NCI-H146 (cell line): Measurements from ENCODE around the gene OR2AT4.
"Not testable (repeated sequence)": the region's sequence is repeated elsewhere in the genome, so short reads cannot be mapped to it uniquely, and the experiment has no call there.

Experiments used
- DNase-seq: peaks from one replicate; lab custom pipeline; 2025; lab: John Stamatoyannopoulos, UW

Gene OR2AT4

GRCh38 chr11:75068559-75068958 lies 28.1 kb downstream of the OR2AT4 start:
- DNase-seq, result no peak

GRCh38 chr11:75066061-75066460 lies 30.6 kb downstream of the OR2AT4 start:
- no peak for DNase-seq

DNA sequence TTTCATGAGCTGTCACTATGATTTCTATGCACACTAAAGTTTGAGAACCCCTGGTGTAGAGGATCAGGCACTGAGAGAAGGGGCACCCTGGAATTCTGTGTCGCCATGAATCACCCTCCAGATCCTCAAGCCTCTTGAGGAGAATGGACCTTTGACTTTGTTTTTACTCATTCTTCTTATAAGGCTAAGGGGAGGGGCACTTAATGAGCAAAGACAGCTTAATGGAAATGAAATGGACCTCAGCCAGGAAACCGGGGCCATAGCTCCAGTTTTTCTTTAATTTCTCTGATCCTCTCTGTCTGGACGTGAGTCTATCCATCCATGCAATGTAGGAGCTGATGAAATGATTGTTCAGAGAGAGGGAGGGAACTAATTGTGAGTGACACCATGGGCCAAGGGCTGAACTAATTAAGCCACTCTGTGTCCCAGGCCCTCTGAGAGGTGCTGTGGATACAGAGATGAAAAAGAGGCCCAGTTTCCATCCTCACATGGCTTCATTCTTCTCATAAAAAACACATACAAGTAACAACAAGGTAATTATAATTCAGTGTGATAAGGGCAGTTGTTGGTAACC lies 32.8 kb downstream of the OR2AT4 start:
- DNase-seq, result no peak

DNA sequence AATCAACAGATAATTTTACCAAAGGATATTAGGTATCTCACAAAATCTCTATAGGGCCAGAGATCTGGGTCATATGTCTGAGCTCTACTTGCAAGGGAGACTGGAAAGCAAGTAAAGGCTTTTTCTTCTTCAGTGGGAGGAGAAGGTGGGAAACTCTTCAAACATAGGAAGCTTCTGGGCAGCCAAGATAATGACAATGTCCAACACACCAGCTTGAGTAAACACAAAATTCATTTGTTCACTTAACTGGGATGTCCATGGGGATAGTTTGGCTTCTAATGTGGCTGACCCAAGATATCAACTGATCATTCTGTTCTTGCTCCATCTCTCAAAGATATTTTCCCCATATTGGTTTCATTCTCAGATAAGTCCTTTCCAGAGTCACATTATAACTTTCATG lies 37.4 kb downstream of the OR2AT4 start:
- DNase-seq, result no peak

- DNase-seq, result no peak
Measured at GRCh38 chr11:75056814-75057213, 39.9 kb downstream of the OR2AT4 start.

- DNase-seq, result no peak
Measured at GRCh38 chr11:75055511-75055910, 41.2 kb downstream of the OR2AT4 start.

GRCh38 chr11:75052457-75052856 lies 44.2 kb downstream of the OR2AT4 start:
- DNase-seq, result no peak

- no peak for DNase-seq
Measured at GRCh38 chr11:75051043-75051442, 45.6 kb downstream of the OR2AT4 start.

GRCh38 chr11:75050516-75050915 lies 46.2 kb downstream of the OR2AT4 start:
- DNase-seq, result no peak

GRCh38 chr11:75049501-75050266 lies 47.0 kb downstream of the OR2AT4 start:
- not testable (repeated sequence) for DNase-seq

DNA sequence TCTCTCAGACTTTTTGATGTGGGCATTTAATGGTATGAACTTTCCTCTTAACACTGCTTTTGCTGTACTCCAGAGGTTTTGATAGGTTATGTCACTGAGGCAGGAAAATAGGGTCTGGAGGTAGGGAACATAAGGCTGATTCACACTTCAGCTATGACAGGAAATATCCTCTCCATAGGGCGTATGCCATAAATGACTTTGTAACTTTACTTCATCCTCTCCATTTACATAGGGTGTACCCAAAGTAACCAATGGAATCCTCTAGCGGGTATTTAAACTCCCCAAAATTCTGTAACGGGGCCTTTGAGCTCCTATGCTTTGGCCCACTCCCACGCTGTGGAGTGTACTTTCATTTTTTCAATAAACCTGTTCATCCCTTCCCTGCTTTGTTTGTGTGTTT lies 49.5 kb downstream of the OR2AT4 start:
- no peak for DNase-seq

DNA sequence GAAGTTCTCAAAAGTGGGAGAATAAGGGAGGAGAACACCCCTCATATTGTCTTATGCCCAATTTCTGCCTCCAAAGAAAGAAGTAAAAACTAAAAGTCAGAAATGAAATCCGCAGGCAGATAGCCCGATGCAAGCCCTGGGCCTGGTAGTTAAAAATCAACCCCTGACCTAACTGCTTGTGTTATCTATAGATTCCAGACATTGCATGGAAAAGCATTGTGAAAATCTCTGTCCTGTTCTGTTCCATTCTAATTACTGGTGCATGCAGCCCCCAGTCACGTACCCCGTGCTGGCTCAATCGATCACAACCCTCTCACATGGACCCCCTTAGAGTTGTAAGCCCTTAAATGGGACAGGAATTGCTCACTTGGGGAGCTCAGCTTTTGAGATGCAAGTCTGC lies 50.0 kb downstream of the OR2AT4 start:
- not testable (repeated sequence) for DNase-seq

GRCh38 chr11:75044381-75045170 lies 52.1 kb downstream of the OR2AT4 start:
- not testable (repeated sequence) for DNase-seq

DNA sequence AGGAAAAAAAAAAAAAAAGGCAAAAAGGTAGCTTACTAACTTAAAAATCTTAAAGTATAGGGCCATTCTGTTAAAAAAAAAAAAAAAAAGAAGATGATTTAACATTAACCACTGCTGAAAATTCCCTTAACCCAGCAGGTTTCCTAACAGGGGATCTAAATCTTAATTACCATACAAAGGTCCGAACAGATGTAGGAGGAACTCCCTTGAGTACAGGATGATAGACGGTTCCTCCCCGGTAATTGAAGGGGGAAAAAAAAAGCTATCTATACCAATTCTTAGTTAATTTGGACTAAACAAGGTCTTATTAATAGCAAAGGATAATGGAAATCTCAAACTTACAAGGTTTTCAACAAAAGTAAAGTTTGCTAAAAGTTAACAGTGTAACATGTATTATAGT lies 54.9 kb downstream of the OR2AT4 start:
- not testable (repeated sequence) for DNase-seq

GRCh38 chr11:75041263-75041662 lies 55.4 kb downstream of the OR2AT4 start:
- no peak for DNase-seq

DNA sequence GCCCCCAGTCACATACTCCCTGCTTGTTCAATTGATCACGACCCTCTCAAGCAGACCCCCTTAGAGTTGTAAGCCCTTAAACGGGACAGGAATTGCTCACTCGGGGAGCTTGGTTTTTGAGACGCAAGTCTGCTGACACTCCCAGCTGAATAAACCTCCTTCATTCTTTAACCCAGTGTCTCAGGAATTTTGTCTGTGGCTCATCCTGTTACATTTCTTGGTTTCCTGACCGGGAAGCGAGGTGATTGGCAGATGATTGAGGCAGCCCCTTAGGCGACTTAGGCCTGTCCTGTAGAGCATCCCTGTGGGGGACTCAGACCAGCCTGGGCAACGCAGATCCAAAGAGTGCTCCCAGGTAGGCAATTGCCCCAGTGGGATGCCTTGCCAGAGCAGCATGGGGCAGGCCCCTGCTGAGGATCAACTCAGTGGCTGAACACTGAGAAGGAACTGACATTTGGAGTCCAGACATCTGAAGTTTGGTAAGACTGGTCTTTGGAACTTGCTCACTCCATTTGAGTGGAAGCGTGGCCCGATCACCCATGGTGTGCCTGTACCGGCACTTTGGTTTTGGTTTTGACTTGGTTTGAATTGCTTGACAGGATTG lies 56.4 kb downstream of the OR2AT4 start:
- no peak for DNase-seq

GRCh38 chr11:75035911-75036565 lies 60.6 kb downstream of the OR2AT4 start:
- DNase-seq, result peak; percentile 12

DNA sequence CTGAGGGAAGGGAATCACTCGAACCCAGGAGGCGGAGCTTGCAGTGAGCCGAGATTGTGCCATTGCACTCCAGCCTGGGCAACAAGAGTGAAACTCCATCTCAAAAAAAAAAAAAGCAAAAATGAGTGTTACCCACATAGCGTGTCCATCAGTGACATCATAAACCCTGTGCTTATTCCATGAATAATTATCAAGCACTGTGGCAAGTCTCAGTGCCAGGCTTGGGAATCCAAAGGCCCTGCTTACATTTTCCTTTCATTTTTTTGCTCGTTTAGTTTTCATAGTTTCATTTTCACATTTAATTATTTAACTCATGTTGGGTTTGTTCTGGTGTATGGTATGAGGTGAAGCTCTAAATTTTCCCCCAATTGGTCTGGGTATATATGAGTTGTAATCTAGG lies 61.4 kb downstream of the OR2AT4 start:
- no peak for DNase-seq

DNA sequence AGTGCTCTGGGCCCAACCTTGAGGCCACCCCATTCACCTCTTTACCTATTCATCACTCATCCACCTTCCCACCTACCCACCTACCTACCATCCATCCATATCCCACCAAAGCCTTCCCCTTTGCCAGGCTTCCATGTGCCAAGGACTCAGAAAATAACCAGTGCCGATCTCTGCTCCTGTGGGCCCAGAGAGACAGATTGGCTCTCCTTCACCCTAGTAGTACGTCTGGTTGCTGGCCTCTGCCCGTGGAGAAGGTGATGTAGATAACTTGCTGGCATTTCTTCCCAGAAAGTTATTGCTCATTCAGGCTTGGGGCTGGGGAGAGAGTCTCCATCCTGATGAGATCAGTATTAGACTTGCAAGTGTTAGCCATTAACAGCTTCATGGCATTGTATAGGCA lies 62.8 kb downstream of the OR2AT4 start:
- no peak for DNase-seq

DNA sequence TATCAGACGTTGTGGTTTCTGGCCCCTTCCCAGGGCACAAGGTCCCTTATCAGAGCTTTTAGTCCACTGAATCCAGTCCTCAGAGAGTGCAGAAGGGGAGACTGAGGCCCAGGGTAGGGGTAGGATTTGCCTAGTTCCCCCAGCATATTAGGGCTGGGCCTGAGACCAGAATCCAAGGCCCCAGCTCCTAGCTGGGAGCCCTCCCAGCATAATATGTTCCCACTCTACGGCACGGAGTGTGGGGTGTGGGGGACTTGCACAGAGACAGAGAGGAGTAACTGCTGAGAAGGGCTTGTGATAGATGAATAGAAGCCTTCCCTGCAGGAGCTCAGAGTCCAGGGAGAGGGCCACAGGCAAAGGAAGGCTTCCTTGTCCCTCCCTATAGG lies 64.1 kb downstream of the OR2AT4 start:
- DNase-seq, result no peak

GRCh38 chr11:75031771-75032549 lies 64.7 kb downstream of the OR2AT4 start:
- DNase-seq, result peak; percentile 56
